GM21576 (cell line): Measurements from ENCODE around the gene ARFGEF2.
A peak's percentile ranks its signal among the peaks of the same experiment; 100 is the strongest.

Experiments used
- ATAC-seq: cut with Tn5 transposase; IDR thresholded peaks from one replicate; pipeline ENCODE4 v1.9.1; 2021; ENCODE audit warnings: mild to moderate bottlenecking, moderate library complexity; ENCODE audit not compliant: unreplicated experiment

ARFGEF2 gene

GRCh38 chr20:48898896-48899530, 22.5 kb upstream of the ARFGEF2 start:
- no peak for ATAC-seq

- ATAC-seq: no peak
Observed at GRCh38 chr20:48899881-48900280, 21.6 kb upstream of the ARFGEF2 start.

- ATAC-seq: no peak
Observed at GRCh38 chr20:48901326-48901725, 20.2 kb upstream of the ARFGEF2 start.

GRCh38 chr20:48903705-48904104, 17.8 kb upstream of the ARFGEF2 start:
- ATAC-seq: no peak

GRCh38 chr20:48904566-48905296, 16.8 kb upstream of the ARFGEF2 start:
- no peak for ATAC-seq

GRCh38 chr20:48905297-48905647, 16.2 kb upstream of the ARFGEF2 start:
- no peak for ATAC-seq

- ATAC-seq: no peak
Observed at GRCh38 chr20:48906221-48906877, 15.2 kb upstream of the ARFGEF2 start.

GRCh38 chr20:48908656-48909319, 12.7 kb upstream of the ARFGEF2 start:
- no peak for ATAC-seq

- no peak for ATAC-seq
Observed at GRCh38 chr20:48909910-48910309, 11.6 kb upstream of the ARFGEF2 start.

- ATAC-seq: no peak
Observed at GRCh38 chr20:48910347-48910781, 11.1 kb upstream of the ARFGEF2 start.

- peak; percentile 88 for ATAC-seq
Observed at GRCh38 chr20:48912065-48912464, 9.4 kb upstream of the ARFGEF2 start.

GRCh38 chr20:48916699-48917098, 4.8 kb upstream of the ARFGEF2 start:
- ATAC-seq: no peak

- no peak for ATAC-seq
Observed at GRCh38 chr20:48919336-48919881, 2.1 kb upstream of the ARFGEF2 start.

- no peak for ATAC-seq
Observed at GRCh38 chr20:48919882-48920526, 1.5 kb upstream of the ARFGEF2 start.

GRCh38 chr20:48920527-48921167, 864 bp upstream of the ARFGEF2 start:
- no peak for ATAC-seq

- peak; percentile 36 for ATAC-seq
Observed at GRCh38 chr20:48921883-48922820, 641 bp downstream of the ARFGEF2 start.

- ATAC-seq: no peak
Observed at GRCh38 chr20:48923149-48923718, 1.7 kb downstream of the ARFGEF2 start.

GRCh38 chr20:48924756-48925109, 3.2 kb downstream of the ARFGEF2 start:
- no peak for ATAC-seq

GRCh38 chr20:48926267-48926666, 4.8 kb downstream of the ARFGEF2 start:
- ATAC-seq: no peak
